GM12878 (cell line): ENCODE measurements around the gene SEMA5B.

Experiments
- GABPA ChIP-seq: IDR thresholded peaks from 2 replicates; pipeline ENCODE4 v1.6.1; 2014; ENCODE audit warnings: antibody characterized with exemption, low read depth, mild to moderate bottlenecking, inconsistent platforms
- MYC ChIP-seq: IDR thresholded peaks from 2 replicates; pipeline ENCODE4 v1.6.1; 2011; ENCODE audit warnings: mild to moderate bottlenecking, low read length, moderate library complexity, inconsistent platforms; ENCODE audit not compliant: insufficient read depth, insufficient replicate concordance, insufficient read length, severe bottlenecking
- POLR2A ChIP-seq: IDR thresholded peaks from 2 replicates; pipeline ENCODE4 v1.6.1; 2011; ENCODE audit warnings: low read depth, mild to moderate bottlenecking, low read length
- POU2F2 ChIP-seq: IDR thresholded peaks from 3 replicates; pipeline ENCODE4 v1.6.1; 2011; ENCODE audit warnings: low read depth, mild to moderate bottlenecking, low read length, borderline replicate concordance
- SUZ12 ChIP-seq: fragments of 200-600 bp; sonication (generic); IDR thresholded peaks from one replicate; pipeline ENCODE4 v1.6.1; 2018; ENCODE audit warnings: antibody characterized with exemption, mild to moderate bottlenecking; ENCODE audit not compliant: unreplicated experiment
- ZNF207 ChIP-seq: fragments of 450-650 bp; IDR thresholded peaks from 2 replicates; pipeline ENCODE4 v1.6.1; 2014; ENCODE audit warnings: antibody characterized with exemption, mild to moderate bottlenecking, borderline replicate concordance

DNA sequence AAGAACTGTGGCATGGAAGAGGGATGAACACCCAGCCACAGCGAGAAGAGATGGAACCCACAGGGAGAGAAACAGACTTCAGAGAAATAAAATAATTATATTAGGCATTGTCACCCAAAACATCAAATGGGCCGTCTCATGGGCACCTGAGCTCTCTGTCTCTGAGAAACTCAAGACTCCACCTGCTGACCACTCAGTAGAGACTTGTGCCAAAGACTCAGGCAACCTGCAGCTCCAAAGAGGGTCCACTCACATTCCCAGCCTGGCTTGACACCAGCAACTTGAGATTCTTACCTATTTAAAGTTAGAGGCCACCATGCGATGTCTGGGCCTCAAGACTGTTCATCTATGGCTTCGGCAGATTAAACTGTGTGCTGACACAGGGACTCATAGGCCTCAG is 12.0 kb downstream of the SEMA5B start:
- TF ChIP-seq POLR2A (no peak), GABPA (no peak), MYC (no peak), POU2F2 (no peak), ZNF207 (no peak), SUZ12 (no peak)
